Measurements from ENCODE around the gene FOXD4L1. TPM values are rescaled to one million over a fixed set of nuclear protein-coding genes. Genes with fewer than 3 reads are reported as not detected.
A peak's percentile ranks its signal among the peaks of the same experiment; 100 is the strongest.
"Not testable (repeated sequence)": the region's sequence is repeated elsewhere in the genome, so short reads cannot be mapped to it uniquely, and the experiment has no call there.

Gene FOXD4L1
- polyA plus RNA-seq, 4 donors = 0.15 to 0.40 (median 0.22) TPM

GRCh38 chr2:113521492-113521891 is 23.0 kb downstream of the FOXD4L1 start:
- DNase-seq (ENCODE audit: low read depth in 4 of 4, low spot score in 3 of 4) = not testable (repeated sequence)

GRCh38 chr2:113524986-113525385 is 26.5 kb downstream of the FOXD4L1 start:
- DNase-seq (ENCODE audit: low read depth in 4 of 4, low spot score in 3 of 4) = not testable (repeated sequence)

- not testable (repeated sequence) for DNase-seq (ENCODE audit: low read depth in 4 of 4, low spot score in 3 of 4)
Observed at GRCh38 chr2:113527350-113528045, 29.0 kb downstream of the FOXD4L1 start.

GRCh38 chr2:113528126-113528525 is 29.7 kb downstream of the FOXD4L1 start:
- DNase-seq (ENCODE audit: low read depth in 4 of 4, low spot score in 3 of 4) = not testable (repeated sequence)

GRCh38 chr2:113528904-113529303 is 30.4 kb downstream of the FOXD4L1 start:
- not testable (repeated sequence) for DNase-seq (ENCODE audit: low read depth in 4 of 4, low spot score in 3 of 4)

- DNase-seq (ENCODE audit: low read depth in 4 of 4, low spot score in 3 of 4) = not testable (repeated sequence)
Observed at GRCh38 chr2:113532991-113533390, 34.5 kb downstream of the FOXD4L1 start.

GRCh38 chr2:113536573-113536972 is 38.1 kb downstream of the FOXD4L1 start:
- not testable (repeated sequence) for DNase-seq (ENCODE audit: low read depth in 4 of 4, low spot score in 3 of 4)

GRCh38 chr2:113540834-113541203 is 42.4 kb downstream of the FOXD4L1 start:
- not testable (repeated sequence) for DNase-seq (ENCODE audit: low read depth in 4 of 4, low spot score in 3 of 4)

GRCh38 chr2:113541204-113541975 is 42.9 kb downstream of the FOXD4L1 start:
- DNase-seq (ENCODE audit: low read depth in 4 of 4, low spot score in 3 of 4) = peak in 1 of 4 donors; percentile 28

GRCh38 chr2:113541976-113542485 is 43.6 kb downstream of the FOXD4L1 start:
- not testable (repeated sequence) for DNase-seq (ENCODE audit: low read depth in 4 of 4, low spot score in 3 of 4)

- DNase-seq (ENCODE audit: low read depth in 4 of 4, low spot score in 3 of 4) = not testable (repeated sequence)
Observed at GRCh38 chr2:113542529-113542928, 44.1 kb downstream of the FOXD4L1 start.

Other genes with a start within 250 kb of the FOXD4L1 start
- gene PAX8, start 219.7 kb upstream of the FOXD4L1 start, polyA plus RNA-seq (ENCODE audit: insufficient read length in 4 of 4) = 100 to 1,000 TPM; 264 to 345 (median 281) TPM
- gene ZNG1B, start 61.0 kb upstream of the FOXD4L1 start, polyA plus RNA-seq (ENCODE audit: insufficient read length in 4 of 4) = 10 to 100 TPM; 53.7 to 61.4 (median 57.6) TPM
- gene RABL2A, start 128.6 kb downstream of the FOXD4L1 start, polyA plus RNA-seq (ENCODE audit: insufficient read length in 4 of 4) = 10 to 100 TPM; 37.6 to 46.1 (median 38.9) TPM

Data from right renal pelvis (tissue), 4 donors.